ENCODE results near the gene TAF13. TPM values are rescaled to one million over a fixed set of nuclear protein-coding genes. Genes with fewer than 3 reads are reported as not detected.
"Not testable (repeated sequence)": the region's sequence is repeated elsewhere in the genome, so short reads cannot be mapped to it uniquely, and the experiment has no call there.

The TAF13 gene
- polyA plus RNA-seq, 1 experiment, result 14.7 TPM

DNA sequence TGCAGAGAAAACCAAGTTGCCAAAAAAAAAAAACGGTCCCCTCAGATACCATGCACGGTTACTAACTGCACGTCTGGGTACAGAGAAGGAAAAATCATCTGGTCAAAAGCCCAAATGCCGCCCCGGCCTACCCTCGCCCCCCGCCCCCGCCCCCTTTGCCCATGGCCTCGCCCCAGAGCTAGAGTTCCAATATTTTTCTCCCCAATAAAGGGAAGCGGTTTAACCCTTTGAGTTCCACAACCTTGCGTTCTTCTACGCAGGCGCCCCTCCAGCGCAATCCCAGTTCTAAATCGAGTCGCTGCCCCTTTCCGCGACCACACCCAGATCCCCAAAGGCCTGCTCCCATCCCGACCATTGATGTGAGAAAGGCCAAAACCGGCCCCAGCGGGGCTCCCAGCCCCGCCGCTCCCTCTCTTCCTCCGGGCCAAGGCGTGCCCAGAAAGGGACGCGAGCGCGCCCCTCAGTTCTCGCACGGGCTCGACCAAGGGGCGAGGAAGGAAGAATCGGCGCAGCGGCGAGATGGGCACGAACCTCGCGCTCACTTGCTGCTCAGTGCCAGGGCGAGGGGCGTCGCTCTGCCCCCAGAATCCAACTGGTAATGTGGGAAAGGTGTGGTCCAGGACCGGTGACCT is 34.7 kb downstream of the TAF13 start:
- Histone ChIP-seq H3K36me3 (ENCODE audit: control insufficient read depth, insufficient read depth, low read length) (no peaks in the 10 kb centered on the region), H3K27me3 (ENCODE audit: control insufficient read depth, insufficient read depth, low read length) (no peaks in the 10 kb centered on the region), H3K4me3 (ENCODE audit: low read depth, low read length) (peak overlapping the region; percentile 99)
- TF ChIP-seq, protein P1, sequence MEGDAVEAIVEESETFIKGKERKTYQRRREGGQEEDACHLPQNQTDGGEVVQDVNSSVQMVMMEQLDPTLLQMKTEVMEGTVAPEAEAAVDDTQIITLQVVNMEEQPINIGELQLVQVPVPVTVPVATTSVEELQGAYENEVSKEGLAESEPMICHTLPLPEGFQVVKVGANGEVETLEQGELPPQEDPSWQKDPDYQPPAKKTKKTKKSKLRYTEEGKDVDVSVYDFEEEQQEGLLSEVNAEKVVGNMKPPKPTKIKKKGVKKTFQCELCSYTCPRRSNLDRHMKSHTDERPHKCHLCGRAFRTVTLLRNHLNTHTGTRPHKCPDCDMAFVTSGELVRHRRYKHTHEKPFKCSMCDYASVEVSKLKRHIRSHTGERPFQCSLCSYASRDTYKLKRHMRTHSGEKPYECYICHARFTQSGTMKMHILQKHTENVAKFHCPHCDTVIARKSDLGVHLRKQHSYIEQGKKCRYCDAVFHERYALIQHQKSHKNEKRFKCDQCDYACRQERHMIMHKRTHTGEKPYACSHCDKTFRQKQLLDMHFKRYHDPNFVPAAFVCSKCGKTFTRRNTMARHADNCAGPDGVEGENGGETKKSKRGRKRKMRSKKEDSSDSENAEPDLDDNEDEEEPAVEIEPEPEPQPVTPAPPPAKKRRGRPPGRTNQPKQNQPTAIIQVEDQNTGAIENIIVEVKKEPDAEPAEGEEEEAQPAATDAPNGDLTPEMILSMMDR (IDR thresholded peaks at IDR 0.05; ENCODE audit: insufficient read depth, low read depth, low read length), result 0 out of 2 replicates have a peak, but pooled peaks have one; percentile 5
- POLR2A ChIA-PET, result interaction anchor here (0.6 kb wide), 1 partner anchor 48 kb away, joined by 3 read pairs; no protein-coding TSS in a partner anchor
- CTCF ChIA-PET, result no interaction called here
- no peak for DNase-seq (ENCODE audit: low read depth)

DNA sequence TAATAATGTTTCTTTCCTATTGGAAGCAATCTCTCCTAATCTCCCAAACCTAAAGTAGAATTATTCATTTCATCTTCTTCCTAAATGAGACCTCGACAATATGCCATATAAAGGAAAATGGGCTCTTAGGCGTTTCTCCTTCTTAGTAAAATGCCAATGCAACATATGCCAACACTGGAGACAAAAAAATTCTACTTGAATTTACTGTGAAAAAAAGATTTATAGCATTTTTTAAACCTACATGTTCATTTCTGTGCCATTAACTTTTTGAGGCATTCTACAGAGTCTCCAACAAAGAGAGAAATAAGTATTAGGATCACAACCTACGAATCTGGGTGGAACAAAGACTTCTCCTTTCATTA is 35.2 kb downstream of the TAF13 start:
- H3K36me3 ChIP-seq (ENCODE audit: control insufficient read depth, insufficient read depth, low read length), result no peaks in the 10 kb centered on the region
- H3K4me3 ChIP-seq (ENCODE audit: low read depth, low read length), result peak overlapping the region; percentile 99
- CTCF ChIA-PET, result interaction anchor here (0.6 kb wide), 1 partner anchor 34 kb away, joined by 3 read pairs; no protein-coding TSS in a partner anchor
- H3K27me3 ChIP-seq (ENCODE audit: control insufficient read depth, insufficient read depth, low read length), result no peaks in the 10 kb centered on the region
- TF ChIP-seq, protein P1 (IDR thresholded peaks at IDR 0.05; ENCODE audit: insufficient read depth, low read depth, low read length), result no peak
- DNase-seq (ENCODE audit: low read depth), result no peak
- POLR2A ChIA-PET, result interaction anchor here (0.6 kb wide), 1 partner anchor 49 kb away, joined by 3 read pairs; no protein-coding TSS in a partner anchor

DNA sequence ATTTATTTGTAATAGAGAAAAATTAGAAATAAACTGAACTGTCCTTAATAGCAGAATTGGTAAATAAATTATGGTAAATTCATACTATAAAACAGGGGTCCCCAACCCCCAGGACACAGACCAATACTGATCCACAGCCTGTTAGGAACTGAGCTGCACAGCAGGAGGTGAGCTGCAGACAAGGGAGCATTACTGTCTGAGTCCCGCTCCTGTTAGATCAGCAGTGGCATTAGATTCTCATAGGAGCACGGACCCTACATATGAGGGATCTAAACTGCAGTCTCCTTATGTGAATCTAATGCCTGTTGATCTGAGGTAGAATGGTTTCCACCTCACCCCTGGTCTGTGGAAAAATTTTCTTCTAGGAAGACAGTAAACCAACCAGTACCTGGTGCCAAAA is 41.4 kb downstream of the TAF13 start:
- ChIA-PET POLR2A (no interaction called here), CTCF (no interaction called here)
- H3K36me3 ChIP-seq (ENCODE audit: control insufficient read depth, insufficient read depth, low read length), result no peaks in the 10 kb centered on the region

DNA sequence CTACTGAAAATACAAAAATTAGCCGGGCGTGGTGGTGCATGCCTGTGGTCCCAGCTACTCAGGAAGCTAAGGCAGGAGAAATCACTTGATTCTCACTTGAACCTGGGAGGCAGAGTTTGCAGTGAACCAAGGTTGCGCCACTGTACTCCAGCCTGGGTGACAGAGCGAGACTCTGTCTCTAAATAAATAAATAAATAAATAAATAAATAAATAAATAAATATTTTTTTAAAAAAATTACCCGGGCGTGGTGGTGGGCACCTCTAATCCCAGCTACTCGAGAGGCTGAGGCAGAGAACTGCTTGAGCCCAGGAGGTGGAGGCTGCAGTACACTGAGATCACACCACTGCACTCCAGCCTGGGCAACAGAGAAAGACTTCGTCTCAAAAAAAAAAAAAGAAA is 46.3 kb downstream of the TAF13 start:
- H3K36me3 ChIP-seq (ENCODE audit: control insufficient read depth, insufficient read depth, low read length); H3K4me3 ChIP-seq (ENCODE audit: low read depth, low read length); H3K27me3 ChIP-seq (ENCODE audit: control insufficient read depth, insufficient read depth, low read length); POLR2A ChIA-PET; DNase-seq (ENCODE audit: low read depth): not testable (repeated sequence)
- CTCF ChIA-PET, result interaction anchor here (1.0 kb wide), 1 partner anchor 20 kb away, joined by 3 read pairs; no protein-coding TSS in a partner anchor

More for the DNA sequence above, 41.4 kb downstream of the TAF13 start:
- H3K27me3 ChIP-seq (ENCODE audit: control insufficient read depth, insufficient read depth, low read length), result no peaks in the 10 kb centered on the region
- no peak for DNase-seq (ENCODE audit: low read depth)
- no peak overlapping the region for H3K4me3 ChIP-seq (ENCODE audit: low read depth, low read length)
- TF ChIP-seq, protein P1 (IDR thresholded peaks at IDR 0.05; ENCODE audit: insufficient read depth, low read depth, low read length), result no peak

DNA sequence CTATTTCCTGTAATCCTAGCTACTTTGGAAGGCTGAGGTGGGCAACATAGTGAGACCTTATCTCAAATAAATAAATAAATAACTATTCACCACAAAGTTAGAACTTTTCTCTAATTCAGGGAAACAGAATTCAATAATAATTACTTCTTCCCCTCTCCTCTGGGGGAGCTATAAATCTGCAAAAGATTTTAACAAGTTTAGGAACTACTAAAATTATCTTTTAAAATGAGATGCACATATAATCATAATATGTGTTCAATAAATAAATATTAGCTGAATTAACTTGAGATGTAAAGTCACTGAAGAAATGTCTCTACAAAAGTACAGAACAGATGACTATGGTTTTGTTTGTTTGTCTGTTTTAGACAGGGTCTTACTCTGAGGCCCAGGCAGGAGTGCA is 48.0 kb downstream of the TAF13 start:
- H3K36me3 ChIP-seq (ENCODE audit: control insufficient read depth, insufficient read depth, low read length), result no peaks in the 10 kb centered on the region
- H3K27me3 ChIP-seq (ENCODE audit: control insufficient read depth, insufficient read depth, low read length), result no peaks in the 10 kb centered on the region
- no peak overlapping the region for H3K4me3 ChIP-seq (ENCODE audit: low read depth, low read length)
- POLR2A ChIA-PET, result no interaction called here
- DNase-seq (ENCODE audit: low read depth), result no peak
- TF ChIP-seq, protein P1 (IDR thresholded peaks at IDR 0.05; ENCODE audit: insufficient read depth, low read depth, low read length), result no peak; the same call in 1 of the 2 replicates
- CTCF ChIA-PET, result interaction anchor here (0.6 to 1.1 kb wide), 3 partner anchors 9 to 41 kb away, joined by 3 to 4 read pairs (median 3); no protein-coding TSS in a partner anchor
